Natural killer cell (primary cell): ENCODE results near the gene KRTAP5-4. TPM values are rescaled to one million over a fixed set of nuclear protein-coding genes. Genes with fewer than 3 reads are reported as not detected.
"Not testable (repeated sequence)": the region's sequence is repeated elsewhere in the genome, so short reads cannot be mapped to it uniquely, and the experiment has no call there.

Experiments
- ATAC-seq, 3 donors: fragments of 150-1000 bp in 2 of 3; fragments of 200-7000 bp in 1 of 3; cut with Tn5 transposase; 1 replicate in 1 of 3; 2 replicates in 2 of 3; pipeline ENCODE4 v1.10.0; 2021; ENCODE audit warnings: mild to moderate bottlenecking in 2 of 3, moderate library complexity in 2 of 3
- DNase-seq, 2 donors: peaks; one replicate each; pipeline versions ENCODE4 v3.0.0 to v3.0.0-alpha.2; 2013 to 2021; ENCODE audit warnings: mixed read lengths in 1 of 2
- H3K27ac ChIP-seq: one replicate; pipeline ENCODE4 v1.5.1; 2013; ENCODE audit warnings: mild to moderate bottlenecking, low read length
- H3K27me3 ChIP-seq: one replicate; pipeline ENCODE4 v1.6.1; 2013; ENCODE audit warnings: low read length; ENCODE audit not compliant: control insufficient read depth, insufficient read depth
- H3K36me3 ChIP-seq: one replicate; pipeline ENCODE4 v1.6.1; 2013; ENCODE audit warnings: low read length; ENCODE audit not compliant: control insufficient read depth, insufficient read depth
- H3K4me1 ChIP-seq: one replicate; pipeline ENCODE4 v1.6.1; 2013; ENCODE audit warnings: low read length; ENCODE audit not compliant: control insufficient read depth, insufficient read depth
- H3K4me3 ChIP-seq: one replicate; pipeline ENCODE4 v1.5.1; 2013; ENCODE audit warnings: low read length
- H3K9me3 ChIP-seq: one replicate; pipeline ENCODE4 v1.6.1; 2013; ENCODE audit warnings: low read length; ENCODE audit not compliant: control insufficient read depth, insufficient read depth
- H3K27ac Mint-ChIP-seq, 2 donors: one replicate each; pipeline ENCODE4 v1.8.0; 2022; ENCODE audit warnings: mild to moderate bottlenecking in 2 of 2, mixed read lengths in 2 of 2, moderate library complexity in 1 of 2
- H3K27me3 Mint-ChIP-seq, 2 donors: one replicate each; pipeline ENCODE4 v1.8.0; 2022; ENCODE audit warnings: low read depth in 2 of 2, mixed read lengths in 2 of 2
- H3K36me3 Mint-ChIP-seq: one replicate; pipeline ENCODE4 v1.8.0; 2022; ENCODE audit warnings: mixed read lengths
- H3K4me1 Mint-ChIP-seq, 2 donors: one replicate each; pipeline ENCODE4 v1.8.0; 2022; ENCODE audit warnings: mixed read lengths in 2 of 2
- H3K4me3 Mint-ChIP-seq: one replicate; pipeline ENCODE4 v1.8.0; 2022; ENCODE audit warnings: mild to moderate bottlenecking, moderate library complexity, mixed read lengths
- H3K9me3 Mint-ChIP-seq, 2 donors: one replicate each; pipeline ENCODE4 v1.8.0; 2022; ENCODE audit warnings: mixed read lengths in 2 of 2
- CTCF ChIP-seq: fragments of 200-600 bp; IDR thresholded peaks from one replicate; pipeline ENCODE4 v1.8.0; 2022; ENCODE audit warnings: antibody characterized with exemption
- WGBS: methylation state at CpG from one replicate; pipeline ENCODE4 v1.1.7; 2013; ENCODE audit warnings: missing lambda C conversion rate; ENCODE audit not compliant: insufficient coverage; 5-methylcytosine and 5-hydroxymethylcytosine counted together
- intact Hi-C: fragments of 100-400 bp; cut with micrococcal nuclease; formaldehyde crosslinking; loops from one replicate; pipeline ENCODE4 v1.14.2; 2022
- total RNA-seq, 4 donors: library from RNA; stranded (reverse); fragments of 120-200 nt in 1 of 4; gene quantifications; one replicate each; pipeline versions ENCODE4 v1.2.3 to v1.2.4, GENCODE V29; 2013 to 2022

Gene KRTAP5-4
- total RNA-seq, 3 donors from 2014 or later (not counting 1 experiment from before 2014, with no cell fraction given) = not detected

GRCh38 chr11:1592628-1593027 lies 29.3 kb downstream of the KRTAP5-4 start:
- Mint-ChIP-seq H3K4me3 (no peak overlapping the region), H3K27me3 (peaks cover 27 to 29% of the 10 kb centered on the region in 2 donors), H3K4me1 (peaks cover 20 to 22% of the 10 kb centered on the region in 2 donors), H3K27ac (no peak overlapping the region), H3K9me3 (no peaks in the 10 kb centered on the region), H3K36me3 (no peaks in the 10 kb centered on the region)
- no peak for DNase-seq
- no peaks in the 10 kb centered on the region for H3K36me3 ChIP-seq
- no peaks in the 10 kb centered on the region for H3K9me3 ChIP-seq
- no peak for TF ChIP-seq CTCF
- H3K27me3 ChIP-seq = no peaks in the 10 kb centered on the region
- intact Hi-C loops = no loop called here
- ATAC-seq = no peak
- WGBS = 85% methylated on average over 8 of the region's 9 CpGs
- H3K27ac ChIP-seq = no peak overlapping the region
- peaks cover 23% of the 10 kb centered on the region for H3K4me1 ChIP-seq
- H3K4me3 ChIP-seq = no peak overlapping the region

- intact Hi-C loops = no loop called here
- no peak for DNase-seq
- no peak overlapping the region for H3K27ac ChIP-seq
- TF ChIP-seq CTCF = no peak
- Mint-ChIP-seq H3K27ac (peak overlapping the region in 1 of 2 donors; percentile 85), H3K36me3 (no peaks in the 10 kb centered on the region), H3K9me3 (no peaks in the 10 kb centered on the region), H3K4me3 (peak overlapping the region; percentile 31), H3K4me1 (peaks cover 13% of the 10 kb centered on the region in 2 donors), H3K27me3 (peaks cover under 1 to 11% of the 10 kb centered on the region in 2 donors)
- H3K36me3 ChIP-seq = no peaks in the 10 kb centered on the region
- no peak for ATAC-seq
- 93% methylated on average over 6 of the region's 6 CpGs for WGBS
- peaks cover 29% of the 10 kb centered on the region for H3K4me1 ChIP-seq
- H3K9me3 ChIP-seq = no peaks in the 10 kb centered on the region
- H3K27me3 ChIP-seq = no peaks in the 10 kb centered on the region
- H3K4me3 ChIP-seq = no peak overlapping the region
These were observed 31.9 kb downstream of the KRTAP5-4 start for GRCh38 chr11:1589996-1590395.

- H3K4me1 ChIP-seq = peaks cover 35% of the 10 kb centered on the region
- H3K36me3 Mint-ChIP-seq, H3K9me3 Mint-ChIP-seq, H3K27me3 ChIP-seq, H3K4me3 ChIP-seq, H3K27me3 Mint-ChIP-seq, H3K36me3 ChIP-seq, intact Hi-C loops, H3K9me3 ChIP-seq: not testable (repeated sequence)
- peak in 1 of 2 donors; percentile 69 for DNase-seq
- H3K27ac ChIP-seq = peak overlapping the region; percentile 61
- peak overlapping the region; percentile 86 for H3K4me3 Mint-ChIP-seq
- ATAC-seq = peak; percentile 44 to 65 (median 55)
- 11% methylated on average over 6 of the region's 10 CpGs for WGBS
- peaks cover 13% of the 10 kb centered on the region in 2 donors for H3K4me1 Mint-ChIP-seq
- peak overlapping the region; percentile 85 to 90 for H3K27ac Mint-ChIP-seq
These were observed 32.6 kb downstream of the KRTAP5-4 start for GRCh38 chr11:1589191-1589963.

GRCh38 chr11:1586699-1587098 lies 35.2 kb downstream of the KRTAP5-4 start:
- no peak overlapping the region for H3K27ac ChIP-seq
- intact Hi-C loops = no loop called here
- ATAC-seq (no peak), DNase-seq (no peak)
- Mint-ChIP-seq H3K36me3 (no peaks in the 10 kb centered on the region), H3K4me3 (no peak overlapping the region), H3K9me3 (no peaks in the 10 kb centered on the region), H3K27ac (peak overlapping the region in 1 of 2 donors; percentile 26), H3K4me1 (peaks cover 13% of the 10 kb centered on the region in 2 donors), H3K27me3 (peaks cover 6 to 13% of the 10 kb centered on the region in 2 donors)
- peaks cover 40% of the 10 kb centered on the region for H3K4me1 ChIP-seq
- H3K4me3 ChIP-seq = no peak overlapping the region
- TF ChIP-seq CTCF = no peak
- H3K27me3 ChIP-seq = no peaks in the 10 kb centered on the region
- H3K9me3 ChIP-seq = no peaks in the 10 kb centered on the region
- WGBS = 58% methylated on average over 2 of the region's 2 CpGs
- H3K36me3 ChIP-seq = no peaks in the 10 kb centered on the region

GRCh38 chr11:1584661-1585370 lies 37.1 kb downstream of the KRTAP5-4 start, which contains the start of gene KRTAP5-1:
TSS of gene KRTAP5-1 (minus strand) at chr11:1585283. CDS start at chr11:1585249, 34 bp downstream.
- H3K27ac Mint-ChIP-seq, H3K36me3 ChIP-seq, H3K36me3 Mint-ChIP-seq, H3K4me3 ChIP-seq, H3K27ac ChIP-seq, ATAC-seq, H3K4me3 Mint-ChIP-seq, DNase-seq, H3K9me3 Mint-ChIP-seq, H3K9me3 ChIP-seq, intact Hi-C loops, H3K27me3 ChIP-seq: not testable (repeated sequence)
- peaks cover 38% of the 10 kb centered on the region for H3K4me1 ChIP-seq
- Mint-ChIP-seq H3K4me1 (peaks cover 13% of the 10 kb centered on the region in 2 donors), H3K27me3 (peaks cover 6 to 16% of the 10 kb centered on the region in 2 donors)
- WGBS = 15% methylated on average over 8 of the region's 9 CpGs
